GM06990 (cell line): ENCODE data around the gene ZNF282.
"Not testable (repeated sequence)": the region's sequence is repeated elsewhere in the genome, so short reads cannot be mapped to it uniquely, and the experiment has no call there.

ENCODE experiments used
- DNase-seq: peaks from one replicate; pipeline ENCODE4 v3.0.0-alpha.2; 2011; ENCODE audit not compliant: insufficient read length; ENCODE audit errors: extremely low read depth
- H3K27me3 ChIP-seq: replicated peaks from 2 replicates; pipeline ENCODE4 v1.6.0; 2011; ENCODE audit warnings: low read length; ENCODE audit not compliant: control insufficient read depth, insufficient read depth
- H3K36me3 ChIP-seq: 2 replicates; pipeline ENCODE4 v1.5.1; 2011; ENCODE audit warnings: low read length; ENCODE audit not compliant: control insufficient read depth, insufficient read depth
- H3K4me3 ChIP-seq: replicated peaks from 2 replicates; pipeline ENCODE4 v1.5.1; 2011; ENCODE audit warnings: low read depth, mild to moderate bottlenecking, control low read depth, low read length
- CTCF ChIP-seq: IDR thresholded peaks from 2 replicates; pipeline ENCODE4 v1.5.1; 2011; ENCODE audit warnings: low read length, control low read depth, mild to moderate bottlenecking, inconsistent platforms; ENCODE audit not compliant: insufficient read depth, poor library complexity, severe bottlenecking

ZNF282 gene

GRCh38 chr7:149267733-149268132, 72.4 kb downstream of the ZNF282 start:
- no peak for DNase-seq
- no peak for TF ChIP-seq CTCF
- no peaks in the 10 kb centered on the region for H3K27me3 ChIP-seq
- peaks cover 11% of the 10 kb centered on the region for H3K36me3 ChIP-seq
- no peak overlapping the region for H3K4me3 ChIP-seq

GRCh38 chr7:149274424-149274823, 79.1 kb downstream of the ZNF282 start:
- peaks cover 12% of the 10 kb centered on the region for H3K36me3 ChIP-seq
- not testable (repeated sequence) for H3K27me3 ChIP-seq, H3K4me3 ChIP-seq, DNase-seq
